Effector memory CD8-positive, alpha-beta T cell (primary cell): Measurements from ENCODE around the gene SMAD7.

Source experiments
- ATAC-seq: fragments of 150-1000 bp; cut with Tn5 transposase; replicated peaks from 2 replicates; pipeline ENCODE4 v1.10.0; 2021; ENCODE audit warnings: mild to moderate bottlenecking, moderate library complexity
- DNase-seq, 3 experiments: peaks; one replicate each; pipeline ENCODE4 v3.0.0; 2021
- H3K27ac Mint-ChIP-seq, 2 donors: one replicate each; pipeline ENCODE4 v1.8.0; 2022; ENCODE audit warnings: mild to moderate bottlenecking in 2 of 2, mixed read lengths in 2 of 2, moderate library complexity in 2 of 2
- H3K27me3 Mint-ChIP-seq, 2 donors: one replicate each; pipeline ENCODE4 v1.8.0; 2022; ENCODE audit warnings: mixed read lengths in 2 of 2
- H3K36me3 Mint-ChIP-seq: one replicate; pipeline ENCODE4 v1.8.0; 2022; ENCODE audit warnings: mild to moderate bottlenecking, moderate library complexity, mixed read lengths; ENCODE audit not compliant: insufficient read depth
- H3K4me1 Mint-ChIP-seq, 2 donors: one replicate each; pipeline ENCODE4 v1.8.0; 2022; ENCODE audit warnings: low read depth in 2 of 2, mixed read lengths in 2 of 2
- H3K4me3 Mint-ChIP-seq, 2 donors: one replicate each; pipeline ENCODE4 v1.8.0; 2022; ENCODE audit warnings: mild to moderate bottlenecking in 2 of 2, mixed read lengths in 2 of 2, moderate library complexity in 2 of 2
- H3K9me3 Mint-ChIP-seq, 2 donors: one replicate each; pipeline ENCODE4 v1.8.0; 2022; ENCODE audit warnings: mixed read lengths in 2 of 2

Gene SMAD7

DNA sequence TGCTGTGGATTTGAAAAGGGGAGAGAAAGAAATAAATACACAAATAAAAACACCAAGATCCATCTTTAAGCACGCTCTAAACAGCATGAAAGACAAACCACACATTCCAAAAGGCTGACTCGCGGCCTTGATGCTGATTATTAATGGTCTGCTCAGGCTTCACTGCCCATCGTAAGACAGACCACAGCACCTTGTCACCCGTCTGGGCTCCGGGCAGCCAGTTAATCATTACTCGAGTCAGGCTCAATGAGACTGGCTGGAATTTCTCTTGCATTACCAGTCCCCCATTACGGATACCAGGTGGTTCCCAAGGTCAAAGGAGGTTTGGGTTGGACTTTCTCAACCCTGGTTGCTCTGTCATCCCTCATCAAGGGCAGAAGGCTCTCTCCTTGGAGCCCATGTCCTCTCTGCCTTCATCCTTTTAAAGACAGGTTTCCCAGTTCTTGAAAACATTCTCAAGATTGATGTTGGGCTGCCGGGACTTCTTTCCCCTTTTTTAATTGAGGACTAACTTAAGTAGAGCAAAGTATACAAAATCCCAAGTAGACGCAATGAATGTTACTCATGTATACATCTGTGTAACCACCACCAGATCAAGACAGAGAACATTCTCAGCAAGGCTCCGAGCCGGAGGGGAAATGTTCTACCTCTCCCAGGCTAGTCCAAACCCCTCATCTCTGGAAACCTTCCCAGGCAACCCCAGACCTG, 8.1 kb downstream of the SMAD7 start:
- peaks cover 87 to 88% of the 10 kb centered on the region in 2 donors for H3K4me1 Mint-ChIP-seq
- peaks cover 100% of the 10 kb centered on the region for H3K36me3 Mint-ChIP-seq
- ATAC-seq (no peak), DNase-seq (no peak)
- H3K9me3 Mint-ChIP-seq: no peaks in the 10 kb centered on the region
- H3K27me3 Mint-ChIP-seq: no peaks in the 10 kb centered on the region
- H3K27ac Mint-ChIP-seq: peak overlapping the region; percentile 91
- peak overlapping the region; percentile 75 to 98 for H3K4me3 Mint-ChIP-seq

- no peak for ATAC-seq
- Mint-ChIP-seq H3K27ac (peak overlapping the region; percentile 91), H3K9me3 (no peaks in the 10 kb centered on the region), H3K4me1 (peaks cover 86 to 88% of the 10 kb centered on the region in 2 donors), H3K27me3 (no peaks in the 10 kb centered on the region), H3K4me3 (peak overlapping the region; percentile 75 to 98), H3K36me3 (peaks cover 100% of the 10 kb centered on the region)
- no peak for DNase-seq
Observed at GRCh38 chr18:48942086-48942485, 8.7 kb downstream of the SMAD7 start.

DNA sequence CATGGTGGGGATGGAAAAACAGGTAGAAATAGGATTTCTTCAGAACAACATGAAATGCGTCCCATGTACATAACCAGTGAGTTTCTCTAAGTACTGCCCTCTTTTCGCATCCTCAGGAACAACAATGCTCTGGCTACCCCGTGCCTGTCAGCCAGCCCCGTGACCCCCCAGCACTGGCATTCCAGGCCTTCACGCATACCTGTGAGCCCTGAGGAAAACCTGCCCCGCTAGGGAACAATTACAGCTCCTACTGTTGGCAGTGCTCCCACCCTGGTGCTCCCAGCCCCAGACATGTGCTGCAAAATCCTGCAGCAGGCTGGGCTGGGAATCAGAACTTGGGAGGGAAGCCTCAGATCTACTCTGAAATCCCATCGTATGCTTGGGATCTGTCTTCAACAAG, 9.1 kb downstream of the SMAD7 start:
- no peak for DNase-seq
- Mint-ChIP-seq H3K27me3 (no peaks in the 10 kb centered on the region), H3K4me1 (peaks cover 83 to 84% of the 10 kb centered on the region in 2 donors), H3K9me3 (no peaks in the 10 kb centered on the region), H3K27ac (peak overlapping the region; percentile 91), H3K4me3 (peak overlapping the region; percentile 75 to 98), H3K36me3 (peaks cover 100% of the 10 kb centered on the region)
- ATAC-seq: no peak

DNA sequence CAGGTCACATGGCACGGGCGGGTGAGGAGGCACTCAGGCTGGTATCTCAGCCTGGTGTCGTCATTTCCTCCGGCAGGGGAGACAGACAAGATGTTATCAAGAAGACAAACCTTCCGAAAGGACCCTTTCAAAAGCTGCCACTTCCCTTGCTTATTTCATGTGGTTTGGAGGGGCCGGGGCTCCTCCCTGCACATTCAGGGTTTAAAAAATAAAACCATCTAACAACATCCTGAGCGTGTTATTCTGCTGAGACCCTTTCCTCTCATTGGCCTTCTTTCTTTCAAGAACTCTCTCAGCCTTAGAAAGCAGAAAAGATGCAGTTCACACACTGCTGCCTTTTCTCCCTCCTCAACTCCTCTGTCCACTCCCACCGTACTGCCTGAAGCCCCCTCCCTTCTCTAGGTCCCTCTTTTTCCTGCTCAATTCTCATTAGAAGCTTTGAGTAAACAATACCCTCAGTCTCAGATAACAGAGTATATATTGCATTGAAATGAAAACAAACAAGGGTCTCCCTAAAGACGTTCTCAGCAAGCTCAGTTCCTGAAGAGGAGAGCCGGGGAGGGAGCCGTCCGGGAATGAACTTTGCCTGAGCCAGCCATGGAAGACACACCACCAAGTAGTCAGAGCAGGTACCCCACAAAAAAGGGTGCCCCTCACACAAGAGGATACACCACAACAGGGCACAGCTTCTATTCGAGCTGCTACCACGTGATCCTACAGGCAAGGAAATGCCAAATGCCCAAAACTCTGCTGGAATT, 9.7 kb downstream of the SMAD7 start:
- H3K27ac Mint-ChIP-seq: peak overlapping the region; percentile 91
- H3K4me3 Mint-ChIP-seq: peak overlapping the region; percentile 75 to 98
- peaks cover 85% of the 10 kb centered on the region in 2 donors for H3K4me1 Mint-ChIP-seq
- ATAC-seq: peak; percentile 86
- H3K36me3 Mint-ChIP-seq: peaks cover 100% of the 10 kb centered on the region
- H3K9me3 Mint-ChIP-seq: no peaks in the 10 kb centered on the region
- H3K27me3 Mint-ChIP-seq: no peaks in the 10 kb centered on the region
- peak; percentile 83 to 89 (median 88) for DNase-seq

DNA sequence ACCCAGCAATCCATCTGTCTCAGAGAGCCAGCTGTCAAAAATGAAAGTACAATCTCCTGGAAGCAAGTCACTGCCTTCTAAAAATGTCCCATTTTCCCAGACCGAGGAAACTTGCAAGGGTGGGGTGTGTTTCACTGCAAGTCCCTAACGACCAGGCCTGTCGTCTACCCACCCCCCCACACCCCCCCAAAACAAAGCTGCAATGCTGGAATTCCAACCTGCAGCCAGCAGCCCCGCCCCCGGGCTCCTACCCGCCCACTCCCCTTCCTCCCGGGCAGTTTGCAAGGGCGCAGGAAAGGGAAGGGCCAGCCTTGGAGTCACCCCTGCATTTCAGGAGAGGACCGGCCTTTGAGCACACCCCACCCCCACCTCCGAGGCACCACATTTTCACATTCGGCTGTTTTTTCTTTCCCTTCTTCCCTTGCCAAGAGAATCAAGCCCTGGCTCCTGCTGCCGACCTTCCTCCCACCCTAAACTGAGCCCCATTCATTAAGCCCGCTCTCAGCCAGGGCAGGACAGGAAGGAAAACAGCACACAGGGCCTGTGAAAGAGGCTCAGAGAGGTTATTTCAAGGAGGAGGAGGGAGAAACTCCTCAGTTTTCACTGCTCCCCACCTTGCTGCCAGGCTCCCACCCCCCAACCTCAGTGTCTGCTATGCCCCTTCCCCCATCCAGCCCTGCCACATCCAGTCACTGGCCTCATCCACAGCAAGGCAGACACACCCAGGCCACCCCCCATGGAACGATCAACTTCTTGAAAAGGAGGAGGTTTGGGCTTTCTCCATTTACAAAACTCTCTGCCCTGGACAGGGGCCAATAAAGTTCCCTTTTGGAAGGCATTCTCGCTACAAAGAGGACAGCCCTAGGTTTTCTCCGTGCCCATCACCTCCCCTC, 11.3 kb downstream of the SMAD7 start:
- H3K27ac Mint-ChIP-seq: peak overlapping the region; percentile 91
- H3K27me3 Mint-ChIP-seq: no peaks in the 10 kb centered on the region
- peak overlapping the region; percentile 75 to 98 for H3K4me3 Mint-ChIP-seq
- no peak for ATAC-seq
- peaks cover 84 to 85% of the 10 kb centered on the region in 2 donors for H3K4me1 Mint-ChIP-seq
- DNase-seq: no peak
- peaks cover 98% of the 10 kb centered on the region for H3K36me3 Mint-ChIP-seq
- H3K9me3 Mint-ChIP-seq: no peaks in the 10 kb centered on the region

DNA sequence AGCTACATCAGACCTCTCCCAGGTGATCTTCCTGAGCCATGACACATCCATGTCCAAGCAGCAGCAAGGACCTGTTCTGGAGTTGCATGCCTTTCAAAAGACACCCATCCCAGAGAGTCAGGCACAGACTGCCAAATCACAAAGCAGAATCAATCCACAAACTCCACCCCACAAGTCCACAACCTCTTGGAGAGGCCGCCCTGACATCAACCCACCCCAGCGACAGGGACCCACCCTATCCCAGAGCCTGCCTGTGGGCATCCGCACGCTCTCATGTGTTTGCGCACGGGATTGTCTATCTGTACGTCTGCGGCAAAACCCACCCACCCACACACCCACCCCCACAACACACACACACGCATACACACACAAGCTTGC, 11.9 kb downstream of the SMAD7 start:
- Mint-ChIP-seq H3K27me3 (no peaks in the 10 kb centered on the region), H3K27ac (peak overlapping the region; percentile 91), H3K36me3 (peaks cover 96% of the 10 kb centered on the region), H3K4me1 (peaks cover 83 to 84% of the 10 kb centered on the region in 2 donors), H3K4me3 (peak overlapping the region; percentile 75 to 98), H3K9me3 (no peaks in the 10 kb centered on the region)
- DNase-seq (no peak), ATAC-seq (no peak)

- Mint-ChIP-seq H3K27me3 (no peaks in the 10 kb centered on the region), H3K4me3 (peak overlapping the region; percentile 75 to 98), H3K36me3 (peaks cover 96% of the 10 kb centered on the region), H3K27ac (peak overlapping the region; percentile 91), H3K4me1 (peaks cover 82 to 83% of the 10 kb centered on the region in 2 donors), H3K9me3 (no peaks in the 10 kb centered on the region)
- DNase-seq (no peak), ATAC-seq (no peak)
Observed at GRCh38 chr18:48937869-48938750, 12.7 kb downstream of the SMAD7 start.

DNA sequence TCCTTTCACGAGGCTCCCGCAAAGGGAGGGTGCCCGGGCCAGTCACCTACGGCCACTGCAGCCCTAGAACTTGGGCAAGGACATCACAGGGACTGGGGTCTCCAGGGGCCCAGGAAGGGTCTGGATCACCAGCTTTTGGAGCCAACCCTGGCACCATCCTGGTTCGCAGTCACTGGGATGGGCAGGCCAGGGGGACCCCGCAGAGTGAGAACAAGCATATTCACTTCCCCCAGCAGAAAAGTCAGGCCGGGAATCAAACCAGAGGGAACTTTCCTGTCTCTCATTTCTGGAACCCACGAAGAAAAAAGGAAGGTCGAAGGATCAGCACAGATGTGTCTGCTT, 15.4 kb downstream of the SMAD7 start:
- H3K27ac Mint-ChIP-seq: peak overlapping the region; percentile 91 to 92
- no peaks in the 10 kb centered on the region for H3K27me3 Mint-ChIP-seq
- H3K4me3 Mint-ChIP-seq: peak overlapping the region; percentile 80 to 83
- no peaks in the 10 kb centered on the region for H3K9me3 Mint-ChIP-seq
- ATAC-seq: no peak
- H3K36me3 Mint-ChIP-seq: peaks cover 96% of the 10 kb centered on the region
- DNase-seq: no peak
- H3K4me1 Mint-ChIP-seq: peaks cover 81 to 88% of the 10 kb centered on the region in 2 donors

DNA sequence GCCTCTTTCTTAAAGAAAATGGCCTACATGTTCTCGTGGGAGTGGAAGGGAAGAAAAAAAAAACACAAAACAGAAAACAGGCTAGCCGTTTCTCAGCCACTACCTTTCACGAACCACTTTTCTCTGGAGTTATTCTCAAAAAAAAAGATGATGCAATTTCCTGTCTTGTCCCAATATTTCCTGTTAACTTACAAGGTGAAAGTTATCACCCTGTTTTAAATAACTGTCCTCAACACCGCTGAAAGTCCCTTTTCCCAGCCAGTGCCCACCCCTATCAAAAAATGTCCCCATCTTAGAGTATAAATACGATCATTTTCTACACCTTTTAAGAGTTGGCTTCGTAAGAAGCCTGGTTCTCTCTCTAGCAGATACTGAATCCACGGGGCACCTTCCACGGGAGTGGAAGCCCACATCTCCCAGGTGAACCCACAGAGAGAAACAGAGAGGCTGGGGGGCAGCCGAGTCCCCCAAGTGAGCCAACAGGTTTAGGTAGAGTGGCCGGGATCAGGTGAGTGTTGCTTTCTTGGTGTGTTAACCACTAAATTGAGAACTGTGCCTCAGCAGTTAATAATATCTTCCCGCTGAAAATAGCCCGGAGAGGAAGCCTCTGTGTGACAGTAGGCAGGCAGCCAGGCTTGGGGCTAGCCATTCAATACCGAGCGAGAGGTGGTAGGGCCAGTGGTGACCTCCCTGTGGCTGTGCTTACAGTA, 15.9 kb downstream of the SMAD7 start:
- H3K9me3 Mint-ChIP-seq: no peaks in the 10 kb centered on the region
- H3K36me3 Mint-ChIP-seq: peaks cover 96% of the 10 kb centered on the region
- peak overlapping the region; percentile 80 to 83 for H3K4me3 Mint-ChIP-seq
- DNase-seq: no peak
- no peaks in the 10 kb centered on the region for H3K27me3 Mint-ChIP-seq
- H3K4me1 Mint-ChIP-seq: peaks cover 81 to 88% of the 10 kb centered on the region in 2 donors
- ATAC-seq: peak; percentile 13
- peak overlapping the region; percentile 91 to 92 for H3K27ac Mint-ChIP-seq

- Mint-ChIP-seq H3K4me1 (peaks cover 80 to 88% of the 10 kb centered on the region in 2 donors), H3K27ac (peak overlapping the region; percentile 91 to 92), H3K9me3 (no peaks in the 10 kb centered on the region), H3K36me3 (peaks cover 96% of the 10 kb centered on the region), H3K27me3 (no peaks in the 10 kb centered on the region), H3K4me3 (peak overlapping the region; percentile 80 to 83)
- DNase-seq (no peak), ATAC-seq (no peak)
Observed at GRCh38 chr18:48934415-48934722, 16.4 kb downstream of the SMAD7 start.

DNA sequence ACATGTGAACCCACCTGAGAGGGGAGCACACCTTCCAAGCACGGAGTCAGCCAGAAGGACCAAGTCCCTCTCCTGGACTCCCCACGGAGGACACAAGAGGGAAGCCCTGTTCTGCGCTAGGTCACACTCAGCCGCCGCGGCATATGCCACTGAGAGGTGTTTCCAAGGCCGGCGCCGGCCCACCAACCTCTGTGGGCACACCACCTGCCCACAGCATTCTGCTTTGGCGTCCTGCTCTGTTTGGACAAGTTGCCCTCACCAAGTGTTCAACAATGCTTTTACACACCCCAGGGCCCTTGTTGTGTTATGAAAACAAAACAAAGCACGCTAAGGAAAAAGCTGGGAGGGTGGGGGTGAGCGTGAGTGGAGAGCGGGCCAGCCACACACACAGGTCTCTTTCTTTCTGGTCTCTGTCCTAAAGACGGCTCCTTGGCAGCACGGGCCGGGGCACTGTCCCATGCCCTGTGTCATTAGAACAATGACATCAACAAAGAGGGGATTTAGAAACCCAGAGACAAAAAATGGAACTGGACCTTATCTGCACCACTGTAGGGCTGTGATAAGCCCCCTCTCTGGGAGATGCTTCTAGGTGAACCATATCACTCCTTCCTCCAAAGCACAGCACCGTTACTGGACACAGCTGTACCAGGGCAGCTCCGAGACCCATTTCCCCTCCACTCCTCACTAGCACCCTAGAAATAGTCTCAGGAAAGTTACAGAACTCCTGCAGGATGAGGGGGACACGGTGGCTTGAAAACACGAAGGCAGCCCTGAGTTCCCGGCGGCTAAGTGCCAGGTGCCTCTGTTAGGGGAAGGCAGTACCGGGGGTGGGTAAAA, 17.0 kb downstream of the SMAD7 start:
- peaks cover 96% of the 10 kb centered on the region for H3K36me3 Mint-ChIP-seq
- no peak for ATAC-seq

More for the DNA sequence above, 17.0 kb downstream of the SMAD7 start:
- Mint-ChIP-seq H3K27ac (peak overlapping the region; percentile 91 to 92), H3K4me3 (peak overlapping the region; percentile 80 to 83), H3K9me3 (no peaks in the 10 kb centered on the region), H3K27me3 (no peaks in the 10 kb centered on the region), H3K4me1 (peaks cover 84 to 93% of the 10 kb centered on the region in 2 donors)
- DNase-seq: no peak
